T-helper 1 cell (primary cell): ENCODE results near the gene MGAT5B.

ENCODE experiments used
- DNase-seq, 5 donors: peaks; one replicate each; pipeline ENCODE4 v3.0.0-alpha.2; 2012 to 2020

Gene MGAT5B

DNA sequence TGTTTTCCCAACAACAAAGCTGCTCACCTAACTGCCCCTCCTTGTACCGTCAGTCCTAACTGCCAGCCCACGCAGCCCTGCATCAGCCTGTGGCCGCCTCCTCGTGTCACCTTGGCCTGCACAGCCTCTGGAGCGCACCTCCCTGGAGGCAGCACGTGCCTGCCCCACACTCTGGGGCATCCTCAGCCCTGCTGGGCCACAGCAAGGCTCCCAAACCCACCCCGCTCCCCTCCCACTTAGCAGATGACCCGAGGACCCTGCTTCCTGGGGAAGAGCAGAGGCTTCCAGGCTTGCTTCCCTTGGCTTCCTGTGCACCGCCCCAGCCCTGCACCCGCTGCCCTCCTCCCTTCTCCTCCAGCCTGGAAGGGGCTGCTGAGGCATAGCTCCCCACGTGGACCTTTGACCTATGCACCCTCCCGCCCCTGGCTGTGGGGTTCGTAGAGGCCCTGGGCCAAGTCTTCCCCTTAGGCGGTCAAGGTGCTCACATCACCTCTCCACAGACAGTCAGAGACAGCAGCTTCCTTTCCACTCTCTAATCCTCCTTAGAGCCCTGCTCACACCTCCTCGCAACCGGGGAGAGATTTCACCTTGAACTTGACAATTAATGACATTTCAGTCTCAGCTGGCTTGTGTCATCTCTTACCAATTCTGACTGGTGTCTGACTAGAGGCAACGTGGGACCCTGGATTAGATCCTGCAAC, 115.0 kb downstream of the MGAT5B start:
- no peak for DNase-seq

GRCh38 chr17:76986365-76986764, 118.2 kb downstream of the MGAT5B start:
- no peak for DNase-seq

DNA sequence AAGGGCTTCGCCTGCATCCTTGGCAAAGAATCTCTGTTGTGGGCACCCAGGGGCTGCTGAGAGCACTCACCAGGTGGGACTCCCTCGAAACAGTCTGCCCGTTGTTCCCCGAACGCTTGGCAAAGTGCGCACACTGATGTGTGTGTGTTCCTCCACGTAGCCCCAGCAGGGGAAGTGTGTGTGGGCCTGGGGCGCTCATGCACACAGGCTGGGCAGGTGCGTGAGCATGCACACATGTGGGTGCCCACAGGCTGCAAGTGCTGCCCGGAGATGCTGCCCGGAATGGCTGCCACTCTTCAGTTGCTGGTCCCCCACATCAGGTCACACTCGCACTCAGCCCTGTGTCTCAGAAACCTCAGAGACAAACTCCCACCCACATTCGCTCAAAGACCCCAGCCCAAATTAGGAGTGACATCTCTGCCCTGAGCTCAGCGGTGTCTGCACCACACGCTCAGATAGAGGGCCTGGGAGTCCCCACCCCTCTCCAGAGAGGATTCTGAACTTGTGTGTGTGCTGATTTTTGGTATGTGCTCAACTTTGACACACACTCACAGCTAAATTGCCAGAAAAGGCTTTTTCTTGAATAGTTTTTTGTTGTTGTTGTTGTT, 119.4 kb downstream of the MGAT5B start:
- no peak for DNase-seq

GRCh38 chr17:76988796-76989195, 120.6 kb downstream of the MGAT5B start:
- no peak for DNase-seq

DNA sequence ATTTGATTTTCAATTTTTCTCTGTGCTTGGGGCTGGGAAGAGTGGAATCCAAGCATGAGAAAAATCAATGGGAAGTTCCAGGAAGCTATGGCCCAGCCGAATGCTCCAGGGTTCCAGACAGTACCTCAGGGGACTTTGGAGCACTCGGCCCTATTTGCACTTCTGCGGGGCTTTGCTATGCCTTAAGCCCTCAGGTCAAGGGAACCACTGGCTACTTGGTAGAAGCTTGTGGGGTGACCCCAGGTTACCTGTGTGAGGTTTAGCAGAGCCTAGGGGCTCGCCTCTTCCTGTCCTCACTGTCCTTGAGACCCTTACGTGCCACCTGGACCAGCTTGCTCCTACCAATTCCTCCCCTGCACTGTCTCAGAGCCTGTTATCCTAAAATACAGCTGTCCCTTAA, 121.3 kb downstream of the MGAT5B start:
- DNase-seq, result no peak

DNA sequence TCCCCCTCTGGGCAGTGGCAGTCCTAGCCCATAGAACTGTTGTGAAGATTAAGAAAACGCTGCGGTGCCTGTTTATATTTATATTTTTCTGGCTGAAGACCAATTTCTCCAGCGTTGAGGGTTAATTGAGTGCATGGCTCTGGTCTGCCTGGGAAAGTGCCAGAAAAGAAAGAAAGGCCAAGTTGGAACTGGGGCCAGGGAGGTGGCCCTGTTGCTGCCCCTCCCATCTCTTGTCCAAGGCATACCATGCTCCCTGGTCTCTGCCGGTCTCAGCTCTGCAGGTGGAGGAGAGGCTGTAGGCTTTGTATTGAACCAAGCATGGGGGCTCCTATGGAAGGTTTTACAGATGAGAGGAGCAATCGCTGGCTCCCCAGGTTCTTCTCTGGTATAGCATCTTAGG, 124.7 kb downstream of the MGAT5B start:
- no peak for DNase-seq

GRCh38 chr17:76993651-76994050, 125.4 kb downstream of the MGAT5B start:
- peak in 1 of 5 donors; percentile 15 for DNase-seq

- DNase-seq, result no peak
Observed at GRCh38 chr17:76994237-76994637, 126.0 kb downstream of the MGAT5B start.

GRCh38 chr17:76995387-76996105, 127.3 kb downstream of the MGAT5B start:
- DNase-seq, result no peak

DNA sequence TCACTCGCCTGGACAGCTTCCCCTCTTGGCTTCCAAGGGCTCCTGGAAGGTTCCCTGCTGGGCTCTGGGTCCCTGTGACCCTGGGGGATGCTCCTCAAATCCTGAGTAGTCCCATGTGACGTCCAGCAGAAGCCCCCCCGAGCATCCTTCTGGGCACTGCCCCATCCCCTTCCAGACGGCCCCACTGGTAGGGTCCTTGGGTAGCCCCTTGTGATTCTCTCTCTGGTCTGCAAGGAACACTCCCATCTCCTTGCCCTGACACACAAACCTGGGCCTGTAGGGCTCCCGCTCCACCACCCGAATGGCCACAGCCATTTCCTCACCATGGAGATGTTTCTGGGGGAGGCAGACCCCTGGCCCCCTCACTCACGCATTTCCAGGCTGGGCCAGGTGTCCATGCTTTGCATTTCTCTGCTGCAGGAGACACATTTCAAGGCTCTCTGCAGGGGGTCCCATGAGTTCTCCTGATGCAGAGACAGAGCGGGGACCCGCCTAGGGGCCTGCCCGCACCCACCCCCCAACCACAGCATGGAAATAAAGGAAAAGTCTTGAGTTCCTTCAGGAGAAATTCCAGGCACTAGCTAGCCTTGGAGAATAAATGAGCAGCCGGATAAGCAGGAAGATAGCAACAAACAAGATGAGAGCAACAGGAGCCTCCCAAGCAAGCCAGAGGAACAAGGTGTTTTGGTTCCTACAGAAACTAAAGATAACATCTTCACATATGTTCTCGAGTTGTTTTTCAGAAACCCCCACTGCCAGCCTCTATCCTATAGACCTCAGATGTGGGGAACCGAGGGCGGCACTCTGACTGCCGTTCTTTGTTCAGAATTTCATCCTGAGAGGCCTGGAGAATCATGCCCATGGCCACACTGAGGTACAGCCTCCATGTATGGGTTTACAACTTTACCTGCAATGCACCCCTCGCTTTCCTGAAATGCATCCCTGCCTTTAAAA, 128.8 kb downstream of the MGAT5B start:
- peak in 1 of 5 donors; percentile 42 for DNase-seq

GRCh38 chr17:76997981-76998531, 129.9 kb downstream of the MGAT5B start:
- peak in 4 of 5 donors; percentile 31 to 96 (median 36) for DNase-seq

- no peak for DNase-seq
Observed at GRCh38 chr17:76998839-76999238, 130.6 kb downstream of the MGAT5B start.
